GM18861 (cell line): ENCODE data around the gene COL27A1.
A peak's percentile ranks its signal among the peaks of the same experiment; 100 is the strongest.

Source experiments
- ATAC-seq: cut with Tn5 transposase; IDR thresholded peaks from one replicate; pipeline ENCODE4 v1.9.1; 2021; ENCODE audit not compliant: unreplicated experiment

The COL27A1 gene

GRCh38 chr9:114348261-114348905 lies 193.0 kb downstream of the COL27A1 start:
- no peak for ATAC-seq

GRCh38 chr9:114348906-114349482 lies 193.7 kb downstream of the COL27A1 start:
- ATAC-seq, result peak; percentile 94

DNA sequence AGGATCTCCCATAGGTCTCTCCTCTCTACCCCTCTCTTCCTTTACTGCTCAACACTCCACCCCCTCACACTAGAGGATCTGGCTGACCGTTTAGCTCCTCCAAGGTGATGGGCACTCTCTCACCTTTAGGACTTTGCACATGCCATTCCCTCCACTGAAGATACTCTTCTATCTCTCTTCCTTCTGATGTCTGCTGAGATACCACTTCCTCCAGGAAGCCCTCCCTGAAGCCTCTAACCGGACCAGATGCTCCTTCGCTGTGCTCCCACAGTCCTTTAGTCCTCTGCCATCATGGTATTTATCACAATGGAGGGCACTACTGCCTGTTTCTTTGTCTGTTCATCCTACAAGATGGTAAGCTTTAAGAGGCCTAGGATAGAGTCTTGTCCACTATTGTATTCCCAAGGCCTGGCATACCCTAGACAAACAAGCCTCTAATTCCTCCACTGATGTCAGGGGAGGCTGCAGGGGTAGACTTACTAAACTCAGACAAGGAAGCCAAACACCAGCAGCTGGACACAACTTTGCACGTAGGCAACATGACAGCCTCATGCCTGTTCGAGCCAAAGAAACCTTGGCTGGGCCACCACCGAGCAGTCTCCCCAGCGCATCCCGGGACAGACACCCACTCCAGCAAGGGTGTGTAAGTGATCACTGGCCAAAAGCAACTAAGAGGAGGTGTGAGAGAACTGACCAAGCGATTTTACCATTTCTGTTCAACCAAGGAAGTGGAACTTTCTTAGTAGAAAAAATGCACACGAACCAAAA lies 194.6 kb downstream of the COL27A1 start:
- no peak for ATAC-seq

DNA sequence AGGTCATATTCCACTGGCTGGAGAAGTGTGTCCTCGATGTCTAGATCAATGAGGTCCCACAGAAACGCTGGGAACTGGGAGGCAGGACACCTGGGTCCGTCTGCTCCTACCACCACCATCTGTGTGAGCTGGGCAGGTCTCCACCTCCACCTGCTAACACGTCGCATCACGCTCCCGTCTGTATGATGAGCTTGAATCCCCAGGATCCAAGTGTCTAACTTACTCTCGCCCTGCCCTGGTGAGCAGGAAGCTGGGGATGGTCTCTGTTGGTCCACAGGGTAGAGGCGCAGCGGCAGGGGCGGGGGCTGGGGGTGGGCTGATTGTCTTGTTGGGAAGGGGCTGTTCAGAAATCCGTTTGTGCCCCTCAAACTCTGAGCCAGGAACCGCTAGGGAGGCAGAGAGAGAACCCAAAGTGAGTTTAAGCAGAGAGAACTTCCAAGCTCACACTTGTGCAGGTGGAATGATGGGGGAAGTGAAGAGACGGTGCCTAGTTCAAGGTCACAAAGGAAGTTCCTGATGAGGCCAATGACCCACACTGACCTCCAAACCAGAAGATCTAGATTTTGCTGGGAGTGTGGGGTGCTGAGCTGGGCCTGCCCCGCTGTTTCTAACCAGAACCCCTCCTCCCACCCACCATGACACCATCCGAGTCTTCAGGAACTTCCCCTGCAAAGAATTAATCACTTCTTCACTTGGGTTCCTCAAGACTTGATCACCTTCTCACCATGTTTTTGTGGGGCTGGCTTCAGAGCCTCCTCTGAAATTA lies 195.5 kb downstream of the COL27A1 start:
- ATAC-seq, result no peak

DNA sequence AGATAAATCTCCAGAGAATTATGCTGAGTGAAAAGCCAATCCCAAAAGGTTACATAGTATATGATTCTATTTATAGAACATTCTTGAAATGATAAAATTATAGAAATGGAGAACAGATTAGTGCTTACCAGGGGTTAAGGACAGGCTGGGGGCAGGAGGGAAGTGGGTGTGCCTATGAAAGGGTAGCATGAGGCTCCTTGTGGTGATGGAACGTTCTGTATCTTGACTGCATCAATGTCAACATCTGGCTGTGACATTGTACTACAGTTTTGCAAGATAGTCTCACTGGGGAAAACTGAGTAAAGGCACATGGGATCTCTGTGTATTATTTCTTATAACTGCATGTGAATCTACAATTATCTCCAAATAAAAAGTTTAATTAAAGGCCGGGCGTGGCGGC lies 196.6 kb downstream of the COL27A1 start:
- no peak for ATAC-seq

DNA sequence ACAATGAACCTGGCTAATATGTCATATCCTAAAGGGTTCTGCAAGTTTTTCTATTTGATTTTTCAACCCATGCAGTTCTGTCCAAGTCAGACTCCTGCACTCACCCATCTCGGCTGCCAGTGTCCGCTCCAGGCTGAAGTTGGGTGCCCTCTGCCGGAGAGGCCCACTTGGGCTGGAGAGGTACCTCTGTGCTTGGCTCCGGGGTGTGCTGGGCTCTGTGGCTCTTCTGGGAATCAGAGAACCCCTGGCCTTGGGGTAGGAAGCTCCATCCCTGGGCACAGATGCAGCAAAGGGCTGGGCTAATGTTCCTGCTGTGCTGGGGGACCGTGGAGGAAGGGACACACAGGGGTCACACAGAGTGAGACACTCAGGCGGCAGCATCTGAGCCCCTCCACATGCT lies 200.5 kb downstream of the COL27A1 start:
- no peak for ATAC-seq

DNA sequence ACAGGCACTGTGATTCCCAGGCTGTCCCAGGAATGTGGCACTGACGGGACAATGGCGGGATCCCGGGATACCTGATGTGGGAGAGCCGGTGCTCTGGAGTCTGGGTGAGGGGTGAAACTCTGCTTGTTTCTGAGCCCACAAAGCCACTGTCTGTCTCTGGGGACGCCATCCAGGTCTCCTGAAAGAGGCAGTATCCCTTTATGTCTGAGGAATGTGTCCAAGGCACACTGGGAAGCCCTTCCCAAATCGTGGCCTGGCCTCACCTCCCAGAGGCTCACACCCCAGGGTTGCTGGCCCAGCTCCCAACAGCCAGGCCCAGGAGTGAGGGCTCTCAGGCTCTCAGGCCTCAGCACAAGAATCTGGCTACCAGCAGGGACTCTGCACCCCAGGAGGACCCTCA lies 201.5 kb downstream of the COL27A1 start:
- ATAC-seq, result no peak

- ATAC-seq, result no peak
These were observed 202.0 kb downstream of the COL27A1 start for GRCh38 chr9:114357360-114357759.

DNA sequence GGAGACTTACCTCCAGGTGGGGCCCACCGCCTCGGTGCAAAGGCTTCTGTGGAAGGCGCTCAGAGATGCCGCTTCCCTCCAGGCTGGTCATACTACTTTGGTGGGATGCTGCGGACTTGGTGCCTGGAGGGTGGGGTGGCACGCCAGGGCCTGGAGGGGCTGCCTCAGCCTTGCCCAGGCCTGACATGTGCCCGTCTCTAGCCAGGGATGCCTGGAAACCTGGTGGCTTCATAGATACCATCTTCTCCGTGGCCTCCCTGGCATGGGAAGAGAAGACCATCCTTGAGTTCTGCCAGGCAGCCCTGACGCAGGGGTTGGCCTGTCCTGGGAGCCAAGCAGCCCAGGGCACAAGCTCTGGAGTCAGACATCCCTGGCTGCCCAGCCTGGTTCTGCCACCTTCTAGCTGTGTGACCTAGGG lies 202.6 kb downstream of the COL27A1 start:
- ATAC-seq, result no peak

DNA sequence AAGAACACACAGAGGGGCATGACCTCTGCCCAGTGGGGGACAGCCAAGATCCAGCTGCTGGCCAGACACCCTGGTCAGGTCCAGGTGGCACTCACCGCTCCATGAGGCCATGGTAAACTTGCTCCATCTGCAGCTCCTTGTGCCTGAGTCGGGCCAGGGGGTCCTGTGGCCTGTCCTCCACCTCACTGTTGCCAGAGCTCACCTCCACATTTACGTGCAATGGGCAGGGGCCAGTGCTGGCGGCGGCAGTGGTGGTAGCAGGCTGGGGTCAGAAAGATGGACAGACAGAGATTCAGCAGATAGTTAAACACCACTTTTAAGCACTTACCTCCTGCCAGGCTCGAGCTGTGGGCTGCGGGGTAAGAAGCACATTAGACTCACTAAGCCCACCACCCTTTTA lies 204.5 kb downstream of the COL27A1 start:
- ATAC-seq, result no peak

- ATAC-seq, result no peak
These were observed 206.2 kb downstream of the COL27A1 start for GRCh38 chr9:114361542-114361941.
